GM18502 (cell line): ENCODE data around the gene GJA9.

Experiments
- ATAC-seq: cut with Tn5 transposase; IDR thresholded peaks from one replicate; pipeline ENCODE4 v1.9.1; 2021; ENCODE audit warnings: mild to moderate bottlenecking; ENCODE audit not compliant: unreplicated experiment, poor library complexity

The GJA9 gene

GRCh38 chr1:38834221-38834782 is 47.1 kb downstream of the GJA9 start:
- no peak for ATAC-seq

DNA sequence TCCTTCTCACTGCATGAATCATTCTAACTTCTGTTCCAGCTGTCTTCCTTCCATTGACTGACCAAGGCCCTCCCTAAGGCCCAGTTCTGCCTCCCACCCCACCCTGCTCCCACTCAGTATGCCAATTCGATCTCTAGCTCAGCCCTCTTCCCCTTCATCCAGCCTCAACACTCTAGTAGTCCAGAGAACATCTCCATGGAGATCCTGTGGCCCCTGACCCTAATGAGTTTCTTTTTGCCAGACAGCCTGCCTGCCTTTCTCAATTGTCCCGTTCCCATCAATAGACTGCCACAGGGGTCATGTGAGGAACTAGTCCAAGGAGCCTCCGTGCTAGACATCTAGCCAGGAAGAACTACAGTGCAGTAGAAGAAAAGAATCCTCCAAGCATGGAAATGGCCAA is 48.2 kb downstream of the GJA9 start:
- ATAC-seq, result no peak

- no peak for ATAC-seq
These were observed 49.0 kb downstream of the GJA9 start for GRCh38 chr1:38832370-38832734.

DNA sequence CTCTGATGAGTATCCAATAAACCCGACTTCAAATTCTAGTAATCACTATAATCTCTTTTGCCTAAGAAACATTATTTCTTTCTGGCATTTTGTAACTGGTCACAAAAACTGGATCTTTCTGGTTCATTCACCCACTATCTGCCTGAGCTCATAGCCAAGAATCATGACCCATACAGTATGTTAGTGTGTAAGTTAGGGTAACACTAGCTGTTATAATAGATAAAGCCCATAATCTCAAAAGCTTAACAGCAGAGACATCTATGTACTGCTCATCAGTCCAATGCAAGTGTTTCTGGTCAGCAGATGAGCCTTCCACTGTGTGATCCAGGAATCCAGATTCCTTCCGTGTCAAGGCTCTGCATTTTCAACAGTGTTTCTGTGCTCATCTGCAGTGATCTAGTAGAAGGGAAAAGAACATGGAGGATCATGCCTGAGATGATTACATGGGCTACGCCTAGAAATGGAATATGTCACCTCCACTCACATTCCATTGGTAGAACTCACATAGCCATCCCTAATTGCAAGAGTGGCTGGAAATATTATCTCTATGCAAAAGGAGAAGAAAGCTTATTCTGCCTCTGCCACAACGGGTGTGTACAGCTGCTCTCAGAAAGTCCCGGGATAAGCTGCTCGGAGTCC is 49.5 kb downstream of the GJA9 start:
- no peak for ATAC-seq

DNA sequence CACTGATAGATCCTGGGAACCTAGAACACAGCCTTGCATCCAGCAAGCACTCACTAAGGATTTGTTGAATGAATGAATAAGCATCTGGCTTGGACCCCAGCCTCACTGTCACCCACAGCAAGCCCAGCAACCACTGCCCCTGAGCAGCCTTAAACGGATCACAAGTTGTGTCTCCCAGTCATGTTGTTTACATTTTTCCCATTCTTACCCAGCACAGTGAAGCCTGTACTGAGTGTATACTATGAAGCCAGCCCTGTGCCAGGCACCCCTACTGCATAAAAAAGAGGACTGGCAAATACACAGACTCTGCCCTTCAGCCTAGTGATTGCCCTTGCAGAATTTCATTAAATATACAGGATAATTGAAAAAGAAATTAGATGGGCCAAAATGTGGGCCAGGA is 52.0 kb downstream of the GJA9 start:
- ATAC-seq, result no peak

DNA sequence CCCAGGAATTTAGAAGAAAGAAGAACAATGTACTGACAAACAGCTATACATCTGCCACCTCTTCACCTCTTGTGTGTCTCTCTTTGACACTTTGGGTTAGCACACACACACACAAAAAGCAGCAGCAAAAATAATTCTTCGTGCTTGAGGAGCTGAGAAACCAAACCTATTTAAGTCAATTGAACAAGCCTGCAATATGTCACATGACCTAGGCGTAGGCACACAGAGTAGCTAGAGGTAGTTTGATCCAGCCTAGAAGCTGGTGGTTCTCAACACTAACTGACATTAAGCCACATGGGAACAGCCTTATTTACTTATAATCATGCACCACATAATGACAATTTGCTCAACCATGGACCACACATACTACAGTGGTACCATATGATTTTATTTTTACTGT is 54.1 kb downstream of the GJA9 start:
- no peak for ATAC-seq

DNA sequence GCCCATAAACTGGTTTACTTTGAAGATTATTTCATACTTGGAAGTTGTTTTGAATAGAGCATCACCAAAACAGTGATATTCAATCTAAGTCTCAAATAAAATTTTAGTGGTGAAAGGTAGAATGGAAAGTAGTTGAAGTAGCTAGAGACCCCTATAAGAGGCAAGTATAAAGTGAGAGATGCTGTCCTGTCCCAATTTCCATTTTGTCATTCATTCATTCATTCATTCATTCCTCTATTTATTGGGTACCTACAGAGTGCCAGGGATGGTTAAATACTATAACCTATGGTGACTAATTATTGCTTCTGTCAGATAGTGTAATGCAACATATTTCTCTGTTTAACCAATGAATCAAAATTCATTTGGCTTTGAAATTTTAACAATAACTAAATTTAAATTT is 54.5 kb downstream of the GJA9 start:
- no peak for ATAC-seq

DNA sequence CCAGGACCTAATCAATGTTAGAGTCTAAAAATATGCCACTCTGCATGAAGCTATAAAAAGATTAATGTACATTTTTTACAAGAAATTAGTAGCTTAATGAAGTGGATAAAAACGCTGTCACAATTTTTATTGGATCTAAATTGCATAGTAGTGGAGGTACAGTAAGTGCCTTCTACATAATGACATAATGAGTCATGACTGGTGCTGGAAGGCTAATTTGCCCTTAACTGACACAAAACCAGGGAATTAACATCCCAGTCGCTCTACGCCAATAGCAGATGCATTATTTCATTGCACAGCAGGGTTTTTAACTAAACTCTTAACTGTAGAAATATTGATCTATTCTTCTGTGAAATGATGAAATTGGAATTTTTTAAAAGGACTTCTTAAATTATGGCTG is 55.1 kb downstream of the GJA9 start:
- ATAC-seq, result no peak
